ENCODE results near the gene RHO.

Gene RHO

GRCh38 chr3:129559565-129560079 is 31.2 kb downstream of the RHO start:
- DNase-seq (ENCODE audit: low read depth in 2 of 2), result no peak

DNA sequence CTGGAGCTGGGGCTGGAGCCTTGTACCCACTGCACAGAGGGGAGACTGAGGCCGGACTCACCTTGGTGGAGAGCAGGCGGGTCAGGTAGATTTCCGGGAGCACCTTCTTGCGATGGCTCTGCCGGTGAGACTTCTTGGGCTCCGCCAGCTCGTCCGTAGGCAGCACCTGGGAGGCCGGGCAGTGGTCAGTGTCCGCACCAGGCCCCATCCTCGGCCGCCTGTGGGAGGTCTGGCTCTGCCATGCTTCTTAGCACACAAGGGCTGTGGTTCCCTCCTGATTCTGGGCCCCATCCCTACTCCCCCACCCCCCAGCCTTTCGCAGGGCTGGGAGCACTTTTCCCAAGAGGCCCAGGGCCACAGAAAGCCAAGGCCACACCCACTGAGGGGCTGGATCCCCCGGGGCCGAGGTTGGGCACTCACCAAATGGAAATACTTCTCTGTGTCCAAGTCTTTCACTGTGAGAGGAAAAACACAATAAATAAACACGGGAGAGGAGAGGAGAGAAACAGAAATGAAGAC is 31.9 kb downstream of the RHO start:
- no peak for DNase-seq (ENCODE audit: low read depth in 2 of 2)

DNA sequence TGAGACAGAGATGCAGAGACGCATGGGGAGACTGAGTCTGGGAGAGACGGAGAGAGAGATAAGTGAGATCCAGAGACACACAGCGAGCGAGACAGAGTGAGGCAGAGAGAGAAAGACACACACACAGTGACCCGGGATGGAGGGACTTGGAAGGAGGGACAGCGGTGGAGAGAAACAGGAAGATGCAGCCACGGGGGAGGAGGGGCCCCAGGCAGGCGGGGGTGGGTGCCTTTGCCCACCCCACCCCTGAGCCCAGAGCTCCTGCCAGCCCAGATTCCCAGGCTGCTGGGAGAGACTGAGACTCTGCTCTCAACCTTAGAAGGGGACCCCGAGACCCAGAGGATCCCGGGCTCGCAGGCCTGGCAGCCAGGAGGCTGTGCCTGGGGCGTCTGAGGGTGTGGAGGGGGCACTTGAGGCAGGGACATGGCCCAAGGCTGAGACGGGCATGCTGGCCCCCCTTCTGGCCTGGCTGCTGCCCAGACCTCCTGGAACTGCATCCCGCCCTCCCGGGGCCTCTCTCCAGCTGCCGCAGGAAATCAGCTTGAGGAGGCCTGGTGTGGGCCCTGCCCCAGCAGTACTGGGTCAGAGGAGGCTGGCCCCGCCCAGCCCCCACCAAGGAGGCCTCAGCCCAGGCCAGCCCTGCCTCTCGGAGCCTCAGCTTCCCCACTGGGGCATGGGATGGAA is 32.6 kb downstream of the RHO start:
- DNase-seq (ENCODE audit: low read depth in 2 of 2), result no peak

- DNase-seq (ENCODE audit: low read depth in 2 of 2), result no peak
These were observed 33.3 kb downstream of the RHO start for GRCh38 chr3:129561619-129562248.

- no peak for DNase-seq (ENCODE audit: low read depth in 2 of 2)
These were observed 34.4 kb downstream of the RHO start for GRCh38 chr3:129562803-129563202.

- no peak for DNase-seq (ENCODE audit: low read depth in 2 of 2)
These were observed 34.9 kb downstream of the RHO start for GRCh38 chr3:129563332-129563731.

DNA sequence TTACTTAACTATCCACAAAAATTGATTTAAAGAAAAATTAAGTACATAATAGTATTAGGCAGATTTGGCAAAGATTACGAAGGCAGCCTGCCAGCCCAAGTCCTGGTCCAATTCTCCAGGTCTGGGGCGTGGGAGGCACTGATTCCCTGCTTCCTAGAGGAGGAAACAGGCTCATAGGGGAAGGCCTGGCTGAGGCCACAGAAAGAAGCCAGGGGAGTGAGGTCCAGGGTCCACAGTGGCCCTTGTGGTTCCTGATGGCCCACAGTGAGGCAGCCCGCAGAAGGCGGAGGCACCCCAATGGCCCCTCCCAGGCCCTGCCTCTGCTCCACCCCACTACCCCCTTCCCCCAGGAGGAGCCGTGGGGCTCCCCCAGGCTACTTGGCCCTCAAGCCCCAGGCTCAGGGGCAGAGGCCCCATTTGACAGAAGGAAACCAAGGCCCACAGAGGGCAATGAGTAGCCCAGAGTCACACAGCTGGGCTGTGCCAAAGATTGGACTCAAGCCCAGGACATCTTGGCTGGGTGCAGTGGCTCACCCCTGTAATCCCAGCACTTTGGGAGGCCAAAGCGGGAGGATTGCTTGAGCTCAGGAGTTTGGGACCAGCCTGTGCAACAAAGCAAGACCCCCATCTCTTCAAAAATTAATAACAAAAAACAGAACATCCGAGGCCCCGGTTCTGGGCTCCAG is 35.6 kb downstream of the RHO start:
- no peak for DNase-seq (ENCODE audit: low read depth in 2 of 2)

- DNase-seq (ENCODE audit: low read depth in 2 of 2), result no peak
These were observed 36.7 kb downstream of the RHO start for GRCh38 chr3:129564981-129565644.

DNA sequence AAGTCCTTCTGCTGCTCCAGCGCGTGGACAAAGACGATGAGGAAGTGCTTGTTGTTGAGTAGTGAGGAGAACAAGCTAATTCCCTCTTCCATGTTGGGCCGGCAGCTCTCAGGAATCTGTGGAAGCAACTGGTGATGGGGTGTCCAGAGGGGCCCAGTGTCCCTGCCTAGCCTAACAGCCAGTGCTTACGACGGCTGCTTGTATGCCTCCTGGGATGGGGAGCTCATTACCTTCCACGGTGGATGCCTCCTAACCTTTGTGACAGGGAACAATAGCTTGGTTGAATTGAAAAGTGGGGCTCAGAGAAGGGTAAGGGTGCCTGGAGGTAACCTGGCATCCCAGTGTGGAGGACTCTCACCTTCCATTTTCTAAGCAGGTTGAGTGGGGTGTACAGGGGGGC is 37.5 kb downstream of the RHO start:
- DNase-seq (ENCODE audit: low read depth in 2 of 2), result no peak

DNA sequence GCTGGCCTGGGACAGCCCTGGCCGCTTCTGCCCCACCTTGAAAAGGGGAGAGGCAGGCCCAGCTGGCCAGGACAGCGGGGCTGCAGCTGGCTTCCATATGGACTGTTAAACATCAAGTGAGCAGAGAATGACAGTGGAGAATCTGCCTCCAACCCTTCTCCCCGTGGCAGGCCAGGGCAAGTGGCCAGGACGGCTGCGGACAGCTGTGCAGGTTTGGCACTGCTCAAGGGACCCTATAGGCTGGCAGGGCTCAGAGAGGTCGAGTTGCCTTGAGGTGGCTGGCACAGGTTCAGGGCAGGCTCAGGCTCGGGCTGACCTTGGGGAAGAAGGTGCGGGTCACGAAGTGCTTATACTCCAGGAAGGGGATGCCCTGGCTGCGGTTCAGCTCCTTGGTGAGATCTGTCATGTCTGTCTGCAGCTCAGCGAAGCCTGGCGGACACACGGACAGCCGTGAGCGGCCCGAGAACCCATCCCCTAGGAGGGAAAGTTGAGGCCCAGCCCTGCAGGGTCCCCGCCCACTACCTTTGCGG is 38.8 kb downstream of the RHO start:
- DNase-seq (ENCODE audit: low read depth in 2 of 2), result no peak

GRCh38 chr3:129567939-129568338 is 39.5 kb downstream of the RHO start:
- DNase-seq (ENCODE audit: low read depth in 2 of 2), result no peak

GRCh38 chr3:129569856-129570255 is 41.4 kb downstream of the RHO start:
- DNase-seq (ENCODE audit: low read depth in 2 of 2), result no peak

DNA sequence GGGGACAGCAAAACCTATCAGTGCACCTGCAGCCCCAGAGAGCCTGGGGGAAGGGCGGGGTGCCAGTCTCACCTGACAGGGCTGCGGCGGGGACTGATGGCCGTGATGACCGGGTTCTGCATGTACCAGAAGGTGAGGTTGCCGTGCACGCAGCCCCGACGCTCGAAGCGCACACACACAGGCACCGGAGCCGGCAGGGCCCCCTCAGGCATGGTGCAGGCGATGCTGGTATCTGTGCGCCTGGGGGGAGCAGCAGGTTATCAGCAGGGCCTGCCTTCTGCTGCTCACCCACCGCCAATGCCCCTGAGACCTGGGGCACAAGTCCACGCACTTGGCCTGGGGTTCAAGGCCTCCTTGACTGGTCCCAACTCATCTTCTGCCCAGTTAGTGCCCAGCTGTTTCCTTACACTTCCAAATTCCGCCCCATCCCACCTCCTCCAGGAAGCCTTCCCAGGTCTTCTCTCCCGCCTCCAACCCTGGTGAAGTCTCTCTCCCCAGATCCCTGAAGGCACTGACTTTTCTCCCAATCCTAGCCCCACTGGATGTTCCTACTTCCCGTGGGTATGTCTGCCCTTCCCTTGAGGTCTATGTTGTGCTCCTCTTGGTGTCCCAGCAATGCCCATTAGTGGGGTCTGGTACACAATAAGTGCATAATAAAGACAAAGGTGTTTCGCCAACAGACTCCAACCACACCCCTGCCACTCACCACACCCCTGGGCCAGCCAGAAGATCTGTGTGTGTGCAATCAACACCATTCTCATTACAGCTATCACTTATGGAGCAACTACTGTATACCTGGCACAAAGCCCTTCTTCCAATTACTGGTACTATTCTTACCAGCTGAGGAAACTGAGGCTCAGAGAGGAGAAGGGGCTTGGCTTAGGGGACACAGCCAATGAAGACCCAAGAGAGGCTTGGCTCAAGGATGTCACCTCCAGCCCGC is 43.4 kb downstream of the RHO start:
- DNase-seq (ENCODE audit: low read depth in 2 of 2), result no peak

GRCh38 chr3:129572603-129573002 is 44.2 kb downstream of the RHO start:
- no peak for DNase-seq (ENCODE audit: low read depth in 2 of 2)

GRCh38 chr3:129573493-129573892 is 45.1 kb downstream of the RHO start:
- no peak for DNase-seq (ENCODE audit: low read depth in 2 of 2)

GRCh38 chr3:129574206-129574605 is 45.8 kb downstream of the RHO start:
- no peak for DNase-seq (ENCODE audit: low read depth in 2 of 2)

DNA sequence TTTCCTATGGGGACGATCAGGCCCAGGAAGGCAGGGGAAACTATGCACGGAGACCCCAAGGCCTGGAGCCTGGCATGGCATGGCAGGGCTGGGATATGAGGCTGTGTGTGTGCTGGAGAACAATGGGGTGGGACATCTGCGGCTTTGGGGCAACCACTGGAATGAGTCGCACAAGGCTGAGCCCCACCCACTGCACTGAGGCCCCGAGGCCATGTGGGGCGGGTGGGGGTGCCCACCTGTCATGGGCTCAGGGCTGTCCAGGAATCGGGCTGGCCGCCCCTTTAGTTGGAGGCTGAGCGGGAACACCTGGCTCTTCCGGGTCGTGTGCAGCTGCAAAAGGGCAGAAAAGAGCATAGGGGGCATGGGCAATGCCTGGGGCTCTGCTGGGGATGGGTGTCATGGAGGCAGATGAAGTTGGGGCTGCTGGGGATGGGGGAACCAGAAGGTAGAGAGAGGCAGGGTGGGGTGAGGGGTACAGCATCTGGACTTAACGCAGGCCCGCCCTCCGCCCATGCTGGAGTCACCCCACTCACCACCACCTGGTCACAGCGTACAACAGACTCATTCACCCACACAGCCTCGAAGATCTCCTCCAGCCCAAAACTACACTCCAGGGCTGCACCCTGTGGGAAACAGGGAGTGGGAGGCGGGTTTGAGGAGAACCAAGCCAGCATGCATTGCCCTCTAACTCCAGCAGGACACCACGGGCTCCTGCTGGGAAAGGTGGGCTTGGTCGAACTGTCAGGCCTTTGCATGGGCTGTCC is 47.0 kb downstream of the RHO start:
- DNase-seq (ENCODE audit: low read depth in 2 of 2), result no peak

- no peak for DNase-seq (ENCODE audit: low read depth in 2 of 2)
These were observed 47.6 kb downstream of the RHO start for GRCh38 chr3:129575997-129576384.

DNA sequence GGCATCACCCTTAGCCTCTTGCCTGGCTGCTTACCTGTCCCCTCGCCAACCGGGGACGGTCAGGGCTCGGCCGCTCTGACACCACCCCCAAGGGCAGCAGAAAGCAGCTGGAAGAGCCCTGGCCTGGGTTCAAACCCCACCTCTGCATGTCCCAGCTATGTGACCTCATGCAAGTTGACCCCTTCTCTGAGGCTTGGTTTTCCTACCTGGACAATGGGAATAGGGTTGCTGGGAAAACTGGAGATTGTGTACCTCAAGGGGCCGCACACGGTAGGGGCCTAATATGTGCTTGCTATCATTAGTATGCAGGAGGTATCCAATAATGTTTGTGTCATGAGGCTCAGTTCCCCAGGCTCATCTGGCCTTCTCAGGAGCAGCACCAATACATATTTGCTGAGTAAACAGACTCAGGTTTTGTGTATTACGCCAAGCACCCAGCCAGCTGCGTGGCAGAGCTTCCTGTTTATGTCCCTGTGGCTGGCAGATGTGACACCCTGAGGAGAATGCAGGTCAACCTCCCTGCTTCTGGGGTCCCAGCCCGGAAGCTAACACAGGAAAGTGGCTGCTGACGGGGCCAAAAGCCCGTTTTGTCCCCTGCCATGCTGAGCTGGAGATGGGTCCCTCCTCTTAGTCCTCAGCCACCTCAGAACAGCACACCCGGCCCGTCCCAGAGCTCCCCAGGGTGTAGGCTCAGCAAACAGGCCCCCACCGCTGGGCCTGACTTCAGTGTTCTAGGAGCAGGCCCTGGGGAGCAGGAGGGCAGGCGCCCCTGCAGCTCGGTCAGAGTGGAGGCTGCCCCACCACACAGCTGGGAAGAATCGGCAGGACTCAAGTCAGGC is 48.3 kb downstream of the RHO start:
- DNase-seq (ENCODE audit: low read depth in 2 of 2), result peak; percentile 19 to 38
